ENCODE results near the gene GFM1. TPM values are rescaled to one million over a fixed set of nuclear protein-coding genes. Genes with fewer than 3 reads are reported as not detected.
A peak's percentile ranks its signal among the peaks of the same experiment; 100 is the strongest.

The GFM1 gene
- total RNA-seq, 1 donor from 2014 or later = 56.4 TPM

DNA sequence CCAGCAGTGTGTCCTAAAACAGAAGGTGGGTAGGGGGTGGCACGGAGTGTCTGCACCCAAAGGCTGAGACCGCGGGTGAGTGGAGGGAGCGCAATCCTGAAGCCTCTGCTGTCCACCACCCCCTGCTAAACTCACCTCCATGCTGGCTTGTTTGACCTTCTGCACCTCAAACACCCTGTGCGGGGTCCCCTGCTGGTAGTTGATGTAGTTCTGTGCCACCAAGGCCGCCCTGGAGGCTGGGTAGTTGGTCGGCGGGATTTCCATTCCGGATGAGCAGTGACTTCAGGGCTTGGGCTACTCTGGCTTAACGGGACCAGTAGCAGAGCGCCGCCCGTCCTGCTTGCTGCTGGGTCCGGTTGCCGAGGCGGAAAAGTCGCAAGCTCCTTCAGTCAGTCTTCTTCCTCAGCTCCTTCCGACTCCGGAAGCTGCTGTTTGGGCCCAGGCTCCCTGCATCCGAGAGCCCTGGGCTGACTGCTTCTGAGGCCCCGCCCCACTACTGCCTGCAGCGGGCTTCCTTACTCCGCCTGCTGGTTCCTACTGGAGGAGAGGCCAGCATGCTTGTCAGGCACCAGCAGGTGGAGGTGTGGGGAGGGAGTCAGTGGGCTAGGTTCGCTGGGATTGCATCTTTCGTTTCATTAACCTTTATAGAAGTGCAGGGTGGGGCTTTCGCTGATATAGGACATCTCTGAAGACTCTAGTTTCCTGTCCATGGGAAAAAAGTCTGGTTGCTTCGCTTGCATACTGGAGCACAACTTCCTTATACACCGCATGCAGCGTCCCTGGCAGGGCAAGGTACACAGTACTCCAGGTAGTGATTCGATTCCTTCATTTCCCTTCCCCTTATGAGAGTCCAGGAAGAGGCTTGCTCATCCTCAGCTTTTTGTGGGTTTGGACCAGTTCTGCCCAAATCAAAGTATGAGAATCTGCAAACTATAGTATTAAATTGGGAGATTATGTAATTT is 28.2 kb downstream of the GFM1 start, which contains the start of gene LXN:
TSS of gene LXN (minus strand) at position 434 of the 962 bp plus-strand sequence. CDS start at position 264, 170 bp downstream.
- H3K9me3 Mint-ChIP-seq = no peaks in the 10 kb centered on the region
- no peaks in the 10 kb centered on the region for H3K27me3 Mint-ChIP-seq
- TF ChIP-seq, protein P1, sequence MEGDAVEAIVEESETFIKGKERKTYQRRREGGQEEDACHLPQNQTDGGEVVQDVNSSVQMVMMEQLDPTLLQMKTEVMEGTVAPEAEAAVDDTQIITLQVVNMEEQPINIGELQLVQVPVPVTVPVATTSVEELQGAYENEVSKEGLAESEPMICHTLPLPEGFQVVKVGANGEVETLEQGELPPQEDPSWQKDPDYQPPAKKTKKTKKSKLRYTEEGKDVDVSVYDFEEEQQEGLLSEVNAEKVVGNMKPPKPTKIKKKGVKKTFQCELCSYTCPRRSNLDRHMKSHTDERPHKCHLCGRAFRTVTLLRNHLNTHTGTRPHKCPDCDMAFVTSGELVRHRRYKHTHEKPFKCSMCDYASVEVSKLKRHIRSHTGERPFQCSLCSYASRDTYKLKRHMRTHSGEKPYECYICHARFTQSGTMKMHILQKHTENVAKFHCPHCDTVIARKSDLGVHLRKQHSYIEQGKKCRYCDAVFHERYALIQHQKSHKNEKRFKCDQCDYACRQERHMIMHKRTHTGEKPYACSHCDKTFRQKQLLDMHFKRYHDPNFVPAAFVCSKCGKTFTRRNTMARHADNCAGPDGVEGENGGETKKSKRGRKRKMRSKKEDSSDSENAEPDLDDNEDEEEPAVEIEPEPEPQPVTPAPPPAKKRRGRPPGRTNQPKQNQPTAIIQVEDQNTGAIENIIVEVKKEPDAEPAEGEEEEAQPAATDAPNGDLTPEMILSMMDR (IDR thresholded peaks at IDR 0.05) = no peak
- intact Hi-C loops (cut with micrococcal nuclease) = loop anchor here (1.0 to 5.0 kb wide), 3 partner anchors 14 to 130 kb away; partner anchors contain the start of gene MFSD1
- POLR2A ChIA-PET = interaction anchor here (1.0 kb wide), 1 partner anchor 28 kb away, joined by 10 read pairs; the partner anchor contains the start of gene GFM1
- peak within 1 kb of the TSS; percentile 86 for H3K27ac Mint-ChIP-seq
- peaks cover 35% of the 10 kb centered on the region for H3K36me3 Mint-ChIP-seq (ENCODE audit: low read depth)
- ATAC-seq (ENCODE audit: low read depth) (peak; percentile 98), DNase-seq (peak; percentile 54)
- peaks cover 21% of the 10 kb centered on the region for H3K4me1 Mint-ChIP-seq
- CTCF ChIA-PET = interaction anchor here (0.9 to 1.8 kb wide), 4 partner anchors 11 to 28 kb away, joined by 3 to 6 read pairs (median 3); partner anchors contain the start of gene GFM1
- H3K4me3 Mint-ChIP-seq = peak within 1 kb of the TSS; percentile 94

DNA sequence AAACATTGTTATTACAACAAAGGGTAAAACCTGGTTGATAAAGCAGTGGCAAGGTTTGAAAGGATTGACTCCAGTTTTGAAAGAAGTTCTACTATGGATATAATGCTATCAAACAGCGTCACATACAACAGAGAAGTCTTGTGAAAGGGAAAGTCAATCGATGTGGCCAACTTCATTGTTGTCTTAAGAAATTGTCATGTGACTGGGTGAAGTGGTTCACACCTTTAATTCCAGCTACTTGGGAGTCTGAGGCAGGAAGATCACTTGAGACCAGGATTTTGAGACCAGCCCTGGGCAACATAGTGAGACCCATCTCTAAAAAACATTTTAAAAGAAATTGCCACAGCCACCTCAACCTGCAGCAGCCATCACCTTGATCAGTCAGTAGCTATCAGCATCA is 34.4 kb downstream of the GFM1 start:
- Mint-ChIP-seq H3K4me1 (no peaks in the 10 kb centered on the region), H3K27me3 (no peaks in the 10 kb centered on the region), H3K9me3 (no peaks in the 10 kb centered on the region), H3K4me3 (no peak overlapping the region), H3K36me3 (ENCODE audit: low read depth) (peaks cover 47% of the 10 kb centered on the region), H3K27ac (no peak overlapping the region)
- TF ChIP-seq, protein P1 (IDR thresholded peaks at IDR 0.05) = no peak
- DNase-seq (no peak), ATAC-seq (ENCODE audit: low read depth) (no peak)
- POLR2A ChIA-PET = no interaction called here
- CTCF ChIA-PET = interaction anchor here (0.9 kb wide), 1 partner anchor 19 kb away, joined by 3 read pairs; no protein-coding TSS in a partner anchor
- intact Hi-C loops (cut with micrococcal nuclease) = no loop called here

DNA sequence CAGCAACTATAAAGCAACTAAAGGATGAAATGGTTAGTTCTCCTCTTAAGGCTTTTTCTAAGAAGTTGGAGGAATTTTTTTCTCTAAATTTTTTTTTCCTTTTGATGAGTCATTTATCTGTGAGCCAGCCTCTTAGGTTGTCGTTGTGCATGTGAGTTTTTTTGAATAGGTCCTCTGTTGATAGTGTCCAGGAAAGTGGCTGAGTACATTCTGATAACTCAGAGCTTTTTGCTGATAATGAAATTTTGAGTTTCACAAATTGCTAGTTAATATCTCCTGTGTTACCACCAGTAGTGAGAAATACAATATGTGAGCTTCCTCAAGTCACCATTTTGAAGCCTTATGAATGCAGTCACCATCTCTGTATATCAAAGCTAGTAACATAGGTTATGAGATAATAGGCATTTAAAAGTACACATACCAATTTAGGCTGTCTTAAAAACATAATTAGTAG is 35.2 kb downstream of the GFM1 start:
- Mint-ChIP-seq H3K4me1 (no peaks in the 10 kb centered on the region), H3K36me3 (ENCODE audit: low read depth) (peaks cover 54% of the 10 kb centered on the region), H3K4me3 (no peak overlapping the region), H3K9me3 (no peaks in the 10 kb centered on the region), H3K27ac (no peak overlapping the region), H3K27me3 (no peaks in the 10 kb centered on the region)
- TF ChIP-seq, protein P1 (IDR thresholded peaks at IDR 0.05) = no peak
- intact Hi-C loops (cut with micrococcal nuclease) = no loop called here
- DNase-seq (no peak), ATAC-seq (ENCODE audit: low read depth) (no peak)
- POLR2A ChIA-PET = no interaction called here
- CTCF ChIA-PET = interaction anchor here (0.9 kb wide), 1 partner anchor 20 kb away, joined by 3 read pairs; no protein-coding TSS in a partner anchor

DNA sequence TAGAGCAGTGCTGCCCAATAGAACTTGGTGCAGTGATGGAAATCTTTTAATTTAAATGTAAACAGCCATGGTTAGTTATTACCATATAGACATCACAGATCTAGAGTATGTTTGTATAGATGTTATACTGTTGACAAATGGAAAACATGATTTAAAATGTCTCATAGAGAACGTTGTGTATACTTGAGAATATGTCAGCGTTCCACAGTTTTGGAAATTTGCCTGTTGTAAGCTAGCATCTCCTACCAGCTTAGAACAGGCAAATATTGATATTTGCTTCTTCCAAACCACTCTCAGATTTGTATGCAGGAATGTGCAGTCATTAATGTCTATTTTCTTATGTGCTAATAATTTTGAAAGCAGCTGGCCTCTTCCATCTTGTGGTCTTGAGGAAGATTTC is 36.5 kb downstream of the GFM1 start:
- DNase-seq (no peak), ATAC-seq (ENCODE audit: low read depth) (no peak)
- CTCF ChIA-PET = no interaction called here
- POLR2A ChIA-PET = interaction anchor here (0.6 kb wide), 1 partner anchor 1881 kb away, joined by 4 read pairs; no protein-coding TSS in a partner anchor
- intact Hi-C loops (cut with micrococcal nuclease) = no loop called here
- TF ChIP-seq, protein P1 (IDR thresholded peaks at IDR 0.05) = no peak
- Mint-ChIP-seq H3K27ac (no peak overlapping the region), H3K4me1 (no peaks in the 10 kb centered on the region), H3K4me3 (no peak overlapping the region), H3K9me3 (no peaks in the 10 kb centered on the region), H3K27me3 (no peaks in the 10 kb centered on the region), H3K36me3 (ENCODE audit: low read depth) (peaks cover 63% of the 10 kb centered on the region)

All from activated B cell treated with CpG ODN at 0.5 μM for 24 hours (primary cell).